ENCODE results near the gene THAP4.
"Not testable (repeated sequence)": the region's sequence is repeated elsewhere in the genome, so short reads cannot be mapped to it uniquely, and the experiment has no call there.

THAP4 gene

GRCh38 chr2:241665731-241666440, 28.9 kb upstream of the THAP4 start:
- DNase-seq, result no peak

- DNase-seq, result not testable (repeated sequence)
These were observed 25.8 kb upstream of the THAP4 start for GRCh38 chr2:241662731-241663130.

GRCh38 chr2:241660593-241661213, 23.7 kb upstream of the THAP4 start:
- no peak for DNase-seq

GRCh38 chr2:241659150-241659739, 22.3 kb upstream of the THAP4 start:
- DNase-seq, result no peak

- DNase-seq, result no peak
These were observed 21.3 kb upstream of the THAP4 start for GRCh38 chr2:241658296-241658695.

GRCh38 chr2:241657786-241658254, 20.9 kb upstream of the THAP4 start:
- no peak for DNase-seq

GRCh38 chr2:241656190-241656741, 19.3 kb upstream of the THAP4 start:
- DNase-seq, result no peak

GRCh38 chr2:241655516-241656189, 18.7 kb upstream of the THAP4 start:
- no peak for DNase-seq

GRCh38 chr2:241654551-241654950, 17.6 kb upstream of the THAP4 start:
- no peak for DNase-seq

- no peak for DNase-seq
These were observed 16.3 kb upstream of the THAP4 start for GRCh38 chr2:241653210-241653750.

GRCh38 chr2:241652722-241653121, 15.8 kb upstream of the THAP4 start:
- no peak for DNase-seq

- DNase-seq, result no peak
These were observed 15.2 kb upstream of the THAP4 start for GRCh38 chr2:241652142-241652541.

GRCh38 chr2:241649927-241650326, 13.0 kb upstream of the THAP4 start:
- DNase-seq, result no peak

GRCh38 chr2:241649404-241649803, 12.4 kb upstream of the THAP4 start:
- no peak for DNase-seq

- DNase-seq, result no peak
These were observed 11.5 kb upstream of the THAP4 start for GRCh38 chr2:241648453-241648852.

- no peak for DNase-seq
These were observed 9.1 kb upstream of the THAP4 start for GRCh38 chr2:241645915-241646645.

GRCh38 chr2:241645056-241645914, 8.3 kb upstream of the THAP4 start:
- no peak for DNase-seq

- no peak for DNase-seq
These were observed 4.7 kb upstream of the THAP4 start for GRCh38 chr2:241641631-241642030.

- DNase-seq, result no peak
These were observed 3.3 kb upstream of the THAP4 start for GRCh38 chr2:241640165-241640795.

GRCh38 chr2:241639385-241639784, 2.4 kb upstream of the THAP4 start:
- no peak for DNase-seq

- no peak for DNase-seq
These were observed 2.0 kb upstream of the THAP4 start for GRCh38 chr2:241638940-241639339.
